Caco-2 (cell line): ENCODE data around the gene TRPC4. TPM values are rescaled to one million over a fixed set of nuclear protein-coding genes. Genes with fewer than 3 reads are reported as not detected.
"Not testable (repeated sequence)": the region's sequence is repeated elsewhere in the genome, so short reads cannot be mapped to it uniquely, and the experiment has no call there.

Source experiments
- BruUV-seq: library from RNA; stranded (reverse); fragments of 400-500 nt; replicated peaks from 2 replicates; lab custom pipeline; 2021; lab: Mats Ljungman, UMichigan
- CTCF ChIA-PET: fragments of 300-600 bp; sonication (Branson Sonifier 250); formaldehyde crosslinking; loops from one replicate; lab custom pipeline; 2022; ENCODE audit warnings: antibody characterized with exemption; lab: Charles Lee
- POLR2A ChIA-PET: fragments of 300-600 bp; sonication (Branson Sonifier 250); formaldehyde crosslinking; loops from one replicate; lab custom pipeline; 2022; ENCODE audit warnings: antibody characterized with exemption; lab: Charles Lee
- DNase-seq, 2 experiments: peaks; one replicate each; pipeline versions ENCODE4 v3.0.0 to v3.0.0-alpha.2; 2020 to 2022
- H3K27me3 ChIP-seq: replicated peaks from 2 replicates; pipeline ENCODE4 v1.6.0; 2011; ENCODE audit warnings: low read length; ENCODE audit not compliant: control insufficient read depth, insufficient read depth
- H3K36me3 ChIP-seq: 2 replicates; pipeline ENCODE4 v1.5.1; 2011; ENCODE audit warnings: low read length; ENCODE audit not compliant: control insufficient read depth, insufficient read depth
- H3K4me1 ChIP-seq: fragments of 250-450 bp; sonication (Bioruptor Pico); 2 replicates; pipeline ENCODE4 v1.5.1; 2020; ENCODE audit warnings: mild to moderate bottlenecking
- H3K4me3 ChIP-seq: 2 replicates; pipeline ENCODE4 v1.5.1; 2011; ENCODE audit warnings: low read depth, mild to moderate bottlenecking, control low read depth, low read length
- H3K9me3 ChIP-seq: fragments of 250-450 bp; sonication (Bioruptor Pico); 2 replicates; pipeline ENCODE4 v1.5.1; 2020; ENCODE audit warnings: mild to moderate bottlenecking, moderate library complexity
- H3K27ac Mint-ChIP-seq: one replicate; pipeline ENCODE4 v1.8.0; 2022; ENCODE audit warnings: mixed read lengths; ENCODE audit not compliant: unreplicated experiment
- H3K27me3 Mint-ChIP-seq: one replicate; pipeline ENCODE4 v1.8.0; 2022; ENCODE audit warnings: mixed read lengths; ENCODE audit not compliant: insufficient read depth, unreplicated experiment
- H3K36me3 Mint-ChIP-seq: one replicate; pipeline ENCODE4 v1.8.0; 2022; ENCODE audit warnings: mild to moderate bottlenecking, mixed read lengths; ENCODE audit not compliant: insufficient read depth, unreplicated experiment
- H3K4me1 Mint-ChIP-seq: one replicate; pipeline ENCODE4 v1.8.0; 2022; ENCODE audit warnings: low read depth, mixed read lengths; ENCODE audit not compliant: unreplicated experiment
- H3K4me3 Mint-ChIP-seq: one replicate; pipeline ENCODE4 v1.8.0; 2022; ENCODE audit warnings: mild to moderate bottlenecking, moderate library complexity, mixed read lengths; ENCODE audit not compliant: unreplicated experiment
- H3K9me3 Mint-ChIP-seq: one replicate; pipeline ENCODE4 v1.8.0; 2022; ENCODE audit warnings: mixed read lengths; ENCODE audit not compliant: unreplicated experiment
- intact Hi-C: fragments of 100-400 bp; cut with micrococcal nuclease; formaldehyde crosslinking; loops from one replicate; pipeline ENCODE4 v1.10.0; 2022; ENCODE audit not compliant: unreplicated experiment
- total RNA-seq: library from RNA; stranded (reverse); gene quantifications from 2 replicates; pipeline ENCODE4 v1.2.3, GENCODE V29; 2022
- TF ChIP-seq, protein P1 (sequence below), 2 experiments: fragments of 200-600 bp in 1 of 2; IDR thresholded peaks; 1 replicate in 1 of 2; 2 replicates in 1 of 2; pipeline versions ENCODE4 v1.5.1 to v1.8.0; 2011 to 2022; ENCODE audit warnings: antibody characterized with exemption in 1 of 2, control low read depth in 1 of 2, inconsistent platforms in 1 of 2, low read depth in 1 of 2, low read length in 1 of 2, mild to moderate bottlenecking in 1 of 2, moderate library complexity in 1 of 2; ENCODE audit not compliant: insufficient read depth in 1 of 2, severe bottlenecking in 1 of 2, unreplicated experiment in 1 of 2

TRPC4 gene
- total RNA-seq, 1 experiment from 2014 or later: not detected

DNA sequence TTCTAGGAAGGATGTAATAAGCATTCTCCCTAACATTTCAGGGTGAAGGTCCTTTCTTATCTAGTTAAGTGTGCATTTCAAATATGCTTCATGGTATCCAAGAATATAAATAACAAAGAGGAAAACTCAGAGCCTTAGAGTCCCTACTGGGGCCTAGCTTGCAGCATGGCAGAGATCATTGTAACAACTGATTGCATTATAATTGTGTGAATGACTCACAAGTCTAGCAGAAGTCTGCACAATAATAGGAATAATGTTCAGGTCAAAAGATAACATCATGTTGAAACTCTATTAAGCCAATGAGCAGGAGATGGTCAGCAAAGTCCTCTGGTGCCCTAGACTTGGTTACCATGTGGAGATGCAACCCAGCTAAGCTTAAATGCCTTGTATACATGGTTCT is 274.4 kb downstream of the TRPC4 start:
- peaks cover 3% of the 10 kb centered on the region for H3K27me3 Mint-ChIP-seq
- H3K9me3 Mint-ChIP-seq: no peaks in the 10 kb centered on the region
- no peak overlapping the region for H3K27ac Mint-ChIP-seq
- TF ChIP-seq, protein P1, sequence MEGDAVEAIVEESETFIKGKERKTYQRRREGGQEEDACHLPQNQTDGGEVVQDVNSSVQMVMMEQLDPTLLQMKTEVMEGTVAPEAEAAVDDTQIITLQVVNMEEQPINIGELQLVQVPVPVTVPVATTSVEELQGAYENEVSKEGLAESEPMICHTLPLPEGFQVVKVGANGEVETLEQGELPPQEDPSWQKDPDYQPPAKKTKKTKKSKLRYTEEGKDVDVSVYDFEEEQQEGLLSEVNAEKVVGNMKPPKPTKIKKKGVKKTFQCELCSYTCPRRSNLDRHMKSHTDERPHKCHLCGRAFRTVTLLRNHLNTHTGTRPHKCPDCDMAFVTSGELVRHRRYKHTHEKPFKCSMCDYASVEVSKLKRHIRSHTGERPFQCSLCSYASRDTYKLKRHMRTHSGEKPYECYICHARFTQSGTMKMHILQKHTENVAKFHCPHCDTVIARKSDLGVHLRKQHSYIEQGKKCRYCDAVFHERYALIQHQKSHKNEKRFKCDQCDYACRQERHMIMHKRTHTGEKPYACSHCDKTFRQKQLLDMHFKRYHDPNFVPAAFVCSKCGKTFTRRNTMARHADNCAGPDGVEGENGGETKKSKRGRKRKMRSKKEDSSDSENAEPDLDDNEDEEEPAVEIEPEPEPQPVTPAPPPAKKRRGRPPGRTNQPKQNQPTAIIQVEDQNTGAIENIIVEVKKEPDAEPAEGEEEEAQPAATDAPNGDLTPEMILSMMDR (IDR thresholded peaks at IDR 0.05; ENCODE audit: insufficient read depth in 1 of 2, low read depth in 1 of 2, low read length in 1 of 2, severe bottlenecking in 1 of 2, unreplicated experiment in 1 of 2): no peak
- Histone ChIP-seq H3K27me3 (no peaks in the 10 kb centered on the region; the same call in 1 of the 2 replicates), H3K4me1 (no peaks in the 10 kb centered on the region), H3K36me3 (no peaks in the 10 kb centered on the region), H3K9me3 (no peaks in the 10 kb centered on the region), H3K4me3 (no peak overlapping the region)
- H3K4me1 Mint-ChIP-seq: no peaks in the 10 kb centered on the region
- H3K4me3 Mint-ChIP-seq: no peak overlapping the region
- DNase-seq: no peak
- H3K36me3 Mint-ChIP-seq: no peaks in the 10 kb centered on the region
- no TSS peak for BruUV-seq
- ChIA-PET POLR2A (no interaction called here), CTCF (no interaction called here)
- intact Hi-C loops: no loop called here

DNA sequence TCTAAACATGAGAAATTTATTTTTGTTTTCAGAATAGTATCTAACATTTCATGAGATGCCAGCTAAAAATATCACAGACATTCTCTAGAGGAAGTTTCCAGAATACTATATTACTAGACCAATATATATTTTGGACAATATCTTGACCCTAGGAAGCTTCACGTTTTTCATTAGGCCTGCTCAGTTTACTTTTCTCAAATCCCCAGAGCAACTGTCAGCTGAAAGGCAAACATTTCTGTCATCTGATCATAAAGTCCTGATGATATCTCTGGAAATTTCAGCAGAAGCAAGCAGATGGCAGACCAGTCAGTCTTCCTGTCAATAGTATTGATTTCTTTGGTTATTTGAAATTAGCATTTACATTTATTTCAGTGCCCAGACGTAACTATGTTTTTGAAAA is 275.0 kb downstream of the TRPC4 start:
- no peaks in the 10 kb centered on the region for H3K36me3 Mint-ChIP-seq
- DNase-seq: no peak
- H3K4me3 ChIP-seq: no peak overlapping the region
- POLR2A ChIA-PET: no interaction called here
- peaks cover 3% of the 10 kb centered on the region for H3K27me3 Mint-ChIP-seq
- intact Hi-C loops: no loop called here
- H3K9me3 ChIP-seq: no peaks in the 10 kb centered on the region
- H3K9me3 Mint-ChIP-seq: no peaks in the 10 kb centered on the region
- no TSS peak for BruUV-seq
- no peak overlapping the region for H3K4me3 Mint-ChIP-seq
- H3K36me3 ChIP-seq: no peaks in the 10 kb centered on the region
- CTCF ChIA-PET: no interaction called here
- H3K27ac Mint-ChIP-seq: no peak overlapping the region
- H3K4me1 Mint-ChIP-seq: no peaks in the 10 kb centered on the region
- no peaks in the 10 kb centered on the region; the same call in 1 of the 2 replicates for H3K27me3 ChIP-seq
- TF ChIP-seq, protein P1 (IDR thresholded peaks at IDR 0.05; ENCODE audit: insufficient read depth in 1 of 2, low read depth in 1 of 2, low read length in 1 of 2, severe bottlenecking in 1 of 2, unreplicated experiment in 1 of 2): no peak
- no peaks in the 10 kb centered on the region for H3K4me1 ChIP-seq

DNA sequence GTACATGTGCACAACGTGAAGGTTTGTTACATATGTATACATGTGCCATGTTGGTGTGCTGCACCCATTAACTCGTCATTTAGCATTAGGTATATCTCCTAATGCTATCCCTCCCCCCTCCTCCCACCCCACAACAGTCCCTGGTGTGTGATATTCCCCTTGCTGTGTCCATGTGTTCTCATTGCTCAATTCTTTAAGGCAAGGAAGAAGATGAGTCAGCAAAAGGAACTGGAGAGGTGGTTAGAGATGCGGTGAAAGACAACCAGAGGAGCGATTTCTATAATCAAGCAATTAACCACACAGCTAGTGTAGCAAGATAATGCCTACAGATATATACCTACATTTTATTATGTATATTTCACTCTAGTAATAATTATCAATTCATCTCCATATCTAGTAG is 280.2 kb downstream of the TRPC4 start:
- intact Hi-C loops, H3K4me3 Mint-ChIP-seq, H3K9me3 Mint-ChIP-seq, POLR2A ChIA-PET, DNase-seq, H3K27ac Mint-ChIP-seq, H3K4me1 Mint-ChIP-seq, H3K4me1 ChIP-seq, H3K27me3 ChIP-seq, H3K9me3 ChIP-seq, H3K27me3 Mint-ChIP-seq, BruUV-seq, CTCF ChIA-PET, H3K36me3 ChIP-seq, H3K4me3 ChIP-seq, H3K36me3 Mint-ChIP-seq: not testable (repeated sequence)

DNA sequence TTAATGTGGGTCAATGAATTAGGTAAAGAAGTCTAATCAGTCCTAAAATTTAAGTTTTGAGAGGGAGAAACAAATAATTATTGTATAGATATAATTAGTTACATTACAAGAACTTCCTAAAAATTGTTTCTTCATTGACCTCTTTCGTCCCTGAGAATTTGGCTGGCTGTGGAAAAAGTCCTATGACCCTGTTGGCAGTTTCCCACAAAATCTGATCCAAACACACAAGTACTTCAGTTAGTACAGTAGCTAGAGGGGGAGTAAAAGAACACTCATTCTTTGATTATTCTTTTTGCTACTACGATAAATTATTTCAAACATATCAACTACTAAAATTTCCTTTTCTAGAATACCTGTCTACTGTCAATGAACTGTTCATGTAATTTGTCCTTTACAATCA is 282.3 kb downstream of the TRPC4 start:
- intact Hi-C loops: no loop called here
- ChIA-PET CTCF (no interaction called here), POLR2A (no interaction called here)
- no peaks in the 10 kb centered on the region for H3K4me1 ChIP-seq
- Mint-ChIP-seq H3K4me1 (no peaks in the 10 kb centered on the region), H3K27me3 (peaks cover 7% of the 10 kb centered on the region), H3K36me3 (no peaks in the 10 kb centered on the region), H3K27ac (no peak overlapping the region), H3K4me3 (no peak overlapping the region), H3K9me3 (no peaks in the 10 kb centered on the region)
- TF ChIP-seq, protein P1 (IDR thresholded peaks at IDR 0.05; ENCODE audit: insufficient read depth in 1 of 2, low read depth in 1 of 2, low read length in 1 of 2, severe bottlenecking in 1 of 2, unreplicated experiment in 1 of 2): no peak
- no peaks in the 10 kb centered on the region for H3K36me3 ChIP-seq
- no peaks in the 10 kb centered on the region for H3K27me3 ChIP-seq
- H3K9me3 ChIP-seq: no peaks in the 10 kb centered on the region
- BruUV-seq: no TSS peak
- DNase-seq: no peak
- no peak overlapping the region for H3K4me3 ChIP-seq
